Loucy (cell line): ENCODE results near the gene PNMA6E.
"Not testable (repeated sequence)": the region's sequence is repeated elsewhere in the genome, so short reads cannot be mapped to it uniquely, and the experiment has no call there.

Experiments
- H2AFZ ChIP-seq: fragments of 200-600 bp; sonication (generic); 2 replicates; pipeline ENCODE4 v1.6.0; 2016; ENCODE audit warnings: antibody characterized with exemption, mild to moderate bottlenecking, low read length, moderate library complexity
- H3F3A ChIP-seq: fragments of 200-600 bp; 2 replicates; pipeline ENCODE4 v1.6.0; 2016; ENCODE audit warnings: antibody characterized with exemption, low read depth, mild to moderate bottlenecking
- H3K27me3 ChIP-seq: fragments of 200-600 bp; sonication (generic); 2 replicates; pipeline ENCODE4 v1.6.1; 2014; ENCODE audit warnings: low read length, mild to moderate bottlenecking; ENCODE audit not compliant: insufficient read depth, poor library complexity, severe bottlenecking
- H3K36me3 ChIP-seq: fragments of 200-600 bp; sonication (generic); 2 replicates; pipeline ENCODE4 v1.6.1; 2016; ENCODE audit warnings: low read length; ENCODE audit not compliant: insufficient read depth
- H3K4me1 ChIP-seq: fragments of 200-600 bp; sonication (generic); 2 replicates; pipeline ENCODE4 v1.5.1; 2014; ENCODE audit warnings: low read length, mild to moderate bottlenecking; ENCODE audit not compliant: insufficient read depth, poor library complexity, severe bottlenecking
- H3K4me2 ChIP-seq: fragments of 200-600 bp; sonication (generic); 2 replicates; pipeline ENCODE4 v1.6.0; 2014; ENCODE audit warnings: antibody characterized with exemption, low read length, low read depth, mild to moderate bottlenecking; ENCODE audit not compliant: poor library complexity, severe bottlenecking
- H3K4me3 ChIP-seq: fragments of 200-600 bp; sonication (generic); 2 replicates; pipeline ENCODE4 v1.5.1; 2014; ENCODE audit warnings: low read length, mild to moderate bottlenecking, mixed read lengths; ENCODE audit not compliant: poor library complexity, severe bottlenecking
- H3K79me2 ChIP-seq: fragments of 200-600 bp; sonication (generic); 2 replicates; pipeline ENCODE4 v1.6.1; 2014; ENCODE audit warnings: low read length; ENCODE audit not compliant: insufficient read depth
- H3K9ac ChIP-seq: fragments of 200-600 bp; sonication (generic); 2 replicates; pipeline ENCODE4 v1.6.0; 2014; ENCODE audit warnings: mild to moderate bottlenecking, low read depth, low read length, moderate library complexity; ENCODE audit not compliant: poor library complexity, severe bottlenecking
- H3K9me2 ChIP-seq: fragments of 200-600 bp; sonication (generic); replicated peaks from 2 replicates; pipeline ENCODE4 v1.6.1; 2016; ENCODE audit warnings: low read depth, low read length, mixed read lengths
- H3K9me3 ChIP-seq: fragments of 200-600 bp; sonication (generic); 2 replicates; pipeline ENCODE4 v1.6.1; 2014; ENCODE audit warnings: mild to moderate bottlenecking, antibody characterized with exemption, low read length, low read depth; ENCODE audit not compliant: insufficient read depth
- H4K20me1 ChIP-seq: fragments of 200-600 bp; sonication (generic); 2 replicates; pipeline ENCODE4 v1.6.0; 2014; ENCODE audit warnings: antibody characterized with exemption, low read length, mild to moderate bottlenecking; ENCODE audit not compliant: insufficient read depth, poor library complexity, severe bottlenecking
- EZH2phosphoT487 ChIP-seq: fragments of 200-600 bp; IDR thresholded peaks from 2 replicates; pipeline ENCODE4 v1.6.1; 2018; ENCODE audit warnings: antibody characterized with exemption, mild to moderate bottlenecking, moderate library complexity, borderline replicate concordance
- TF ChIP-seq, protein P1 (sequence below): fragments of 200-600 bp; sonication (generic); conservative IDR thresholded peaks from 2 replicates; pipeline ENCODE4 v1.5.1; 2014; ENCODE audit warnings: mild to moderate bottlenecking, antibody characterized with exemption, low read length

PNMA6E gene

DNA sequence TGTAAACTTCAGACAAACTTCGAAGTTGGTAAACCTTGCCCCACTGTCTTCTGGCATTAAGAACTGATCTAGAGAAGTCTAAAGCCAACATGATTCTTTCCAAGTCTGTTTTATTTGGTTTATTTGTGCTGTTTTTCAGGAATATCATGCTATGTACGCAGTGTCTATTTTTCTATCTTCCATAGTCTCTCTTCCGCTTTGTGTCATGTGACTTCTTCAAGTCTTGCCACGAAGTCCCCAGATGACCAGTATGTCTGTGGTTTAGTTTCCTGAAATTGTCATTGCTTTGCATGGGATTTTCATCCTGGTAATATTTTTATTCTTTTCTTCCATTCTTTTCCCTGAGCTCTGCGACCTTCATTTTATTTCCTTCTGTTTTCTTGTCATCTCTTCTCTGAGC lies 15.1 kb downstream of the PNMA6E start:
- no peaks in the 10 kb centered on the region for H4K20me1 ChIP-seq
- H3K4me2 ChIP-seq: no peak overlapping the region
- no peaks in the 10 kb centered on the region for H3K9me3 ChIP-seq
- no peaks in the 10 kb centered on the region for H3K4me1 ChIP-seq
- H3K36me3 ChIP-seq: no peaks in the 10 kb centered on the region
- H2AFZ ChIP-seq: no peak overlapping the region
- TF ChIP-seq EZH2phosphoT487: no peak
- TF ChIP-seq, protein P1, sequence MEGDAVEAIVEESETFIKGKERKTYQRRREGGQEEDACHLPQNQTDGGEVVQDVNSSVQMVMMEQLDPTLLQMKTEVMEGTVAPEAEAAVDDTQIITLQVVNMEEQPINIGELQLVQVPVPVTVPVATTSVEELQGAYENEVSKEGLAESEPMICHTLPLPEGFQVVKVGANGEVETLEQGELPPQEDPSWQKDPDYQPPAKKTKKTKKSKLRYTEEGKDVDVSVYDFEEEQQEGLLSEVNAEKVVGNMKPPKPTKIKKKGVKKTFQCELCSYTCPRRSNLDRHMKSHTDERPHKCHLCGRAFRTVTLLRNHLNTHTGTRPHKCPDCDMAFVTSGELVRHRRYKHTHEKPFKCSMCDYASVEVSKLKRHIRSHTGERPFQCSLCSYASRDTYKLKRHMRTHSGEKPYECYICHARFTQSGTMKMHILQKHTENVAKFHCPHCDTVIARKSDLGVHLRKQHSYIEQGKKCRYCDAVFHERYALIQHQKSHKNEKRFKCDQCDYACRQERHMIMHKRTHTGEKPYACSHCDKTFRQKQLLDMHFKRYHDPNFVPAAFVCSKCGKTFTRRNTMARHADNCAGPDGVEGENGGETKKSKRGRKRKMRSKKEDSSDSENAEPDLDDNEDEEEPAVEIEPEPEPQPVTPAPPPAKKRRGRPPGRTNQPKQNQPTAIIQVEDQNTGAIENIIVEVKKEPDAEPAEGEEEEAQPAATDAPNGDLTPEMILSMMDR: no peak
- H3K4me3 ChIP-seq: no peak overlapping the region
- no peaks in the 10 kb centered on the region for H3K9me2 ChIP-seq
- H3K9ac ChIP-seq: no peak overlapping the region
- no peaks in the 10 kb centered on the region for H3F3A ChIP-seq
- H3K79me2 ChIP-seq: no peaks in the 10 kb centered on the region
- no peaks in the 10 kb centered on the region for H3K27me3 ChIP-seq

DNA sequence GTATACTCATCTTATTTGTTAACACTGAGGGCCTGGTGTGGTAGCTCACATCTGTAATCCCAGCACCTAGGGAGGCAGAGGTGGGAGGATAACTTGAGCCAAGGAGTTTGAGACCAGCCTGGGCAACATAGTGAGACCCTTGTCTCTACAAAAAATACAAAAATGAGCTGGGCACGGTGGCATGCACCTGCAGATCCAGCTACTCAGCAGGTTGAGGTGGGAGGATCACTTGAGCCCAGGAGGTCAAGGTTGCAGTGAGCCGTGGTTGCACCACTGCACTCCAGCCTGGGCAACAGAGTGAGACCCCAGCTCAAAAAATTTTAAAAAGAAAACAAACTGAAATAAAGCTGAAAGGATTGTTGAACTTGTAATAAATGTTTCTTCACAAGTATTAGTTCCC lies 16.2 kb downstream of the PNMA6E start:
- H4K20me1 ChIP-seq, H3K36me3 ChIP-seq, H3K4me1 ChIP-seq, H3F3A ChIP-seq, H3K9me2 ChIP-seq, H2AFZ ChIP-seq, H3K27me3 ChIP-seq, H3K9me3 ChIP-seq, H3K4me3 ChIP-seq, H3K4me2 ChIP-seq, H3K79me2 ChIP-seq, H3K9ac ChIP-seq: not testable (repeated sequence)

DNA sequence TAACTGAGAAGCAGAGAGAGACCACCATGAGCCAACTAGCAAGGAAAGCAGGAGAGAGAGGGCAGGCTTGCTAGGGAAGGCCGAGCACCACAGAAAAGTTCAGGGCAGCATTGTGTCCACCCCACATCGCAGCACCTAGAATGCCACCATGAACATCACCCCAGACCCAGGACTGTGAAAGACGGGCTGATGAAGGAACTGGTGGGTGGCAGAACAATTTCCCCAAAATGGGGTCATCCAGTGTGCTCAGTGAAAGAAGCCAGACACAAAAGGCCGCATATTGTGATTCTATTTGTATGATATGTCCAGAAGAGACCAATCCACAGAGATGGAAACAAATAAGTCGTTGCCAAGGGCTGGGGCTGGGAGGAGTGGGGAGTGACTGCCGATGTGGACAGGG lies 16.8 kb downstream of the PNMA6E start:
- Histone ChIP-seq H3K36me3 (no peaks in the 10 kb centered on the region), H3K9me2 (no peaks in the 10 kb centered on the region), H3K27me3 (no peaks in the 10 kb centered on the region), H3K4me3 (no peak overlapping the region), H3K4me1 (no peaks in the 10 kb centered on the region), H4K20me1 (no peaks in the 10 kb centered on the region), H3F3A (no peaks in the 10 kb centered on the region), H3K79me2 (no peaks in the 10 kb centered on the region), H3K4me2 (no peak overlapping the region), H2AFZ (no peak overlapping the region), H3K9ac (no peak overlapping the region), H3K9me3 (no peaks in the 10 kb centered on the region)
- no peak for TF ChIP-seq EZH2phosphoT487
- TF ChIP-seq, protein P1: no peak

DNA sequence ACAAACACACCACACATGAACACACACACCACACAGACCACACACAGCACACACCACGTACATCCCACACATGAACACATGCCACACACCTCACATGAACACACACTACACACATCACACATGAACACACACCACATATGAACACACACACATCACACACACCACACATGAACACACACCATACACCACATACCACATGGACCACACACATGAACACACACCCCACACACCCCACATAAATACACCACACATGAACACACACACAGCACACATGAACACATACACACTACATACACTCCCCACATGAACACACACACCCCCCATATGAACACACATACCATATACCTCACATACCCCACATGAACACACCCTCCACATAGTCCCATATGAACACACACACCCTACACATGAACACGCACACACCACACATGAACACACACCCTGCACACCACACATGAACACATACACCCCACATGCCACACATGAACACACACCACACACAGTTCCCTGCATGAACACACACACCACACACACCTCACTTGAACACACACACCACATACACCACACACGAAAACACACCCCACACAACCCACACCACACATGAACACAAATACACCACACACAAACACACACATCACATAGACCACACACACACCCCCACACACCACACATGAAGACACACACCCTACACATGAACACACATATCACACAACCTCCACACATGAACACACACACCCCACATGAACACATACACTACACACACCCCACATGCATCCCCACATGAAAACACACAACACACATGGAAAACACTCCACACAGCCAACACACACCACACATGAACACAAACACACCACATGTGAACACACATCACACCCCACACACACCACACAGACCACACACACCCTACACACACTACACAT lies 18.3 kb downstream of the PNMA6E start:
- no peaks in the 10 kb centered on the region for H3K9me3 ChIP-seq
- no peak overlapping the region for H2AFZ ChIP-seq

More for the DNA sequence above, 18.3 kb downstream of the PNMA6E start:
- Histone ChIP-seq H3K27me3 (no peaks in the 10 kb centered on the region), H3K9me2 (no peaks in the 10 kb centered on the region), H3K9ac (no peak overlapping the region), H3F3A (no peaks in the 10 kb centered on the region), H3K4me3 (no peak overlapping the region), H3K36me3 (no peaks in the 10 kb centered on the region), H3K4me2 (no peak overlapping the region), H3K4me1 (no peaks in the 10 kb centered on the region), H3K79me2 (no peaks in the 10 kb centered on the region), H4K20me1 (no peaks in the 10 kb centered on the region)
- TF ChIP-seq EZH2phosphoT487: no peak
- TF ChIP-seq, protein P1: no peak
